NCI-H2227 (cell line): ENCODE data around the gene SLX4.
"Not testable (repeated sequence)": the region's sequence is repeated elsewhere in the genome, so short reads cannot be mapped to it uniquely, and the experiment has no call there.

ENCODE experiments used
- DNase-seq: peaks from one replicate; lab custom pipeline; 2025; ENCODE audit not compliant: unreplicated experiment; lab: John Stamatoyannopoulos, UW

Gene SLX4, protein sequence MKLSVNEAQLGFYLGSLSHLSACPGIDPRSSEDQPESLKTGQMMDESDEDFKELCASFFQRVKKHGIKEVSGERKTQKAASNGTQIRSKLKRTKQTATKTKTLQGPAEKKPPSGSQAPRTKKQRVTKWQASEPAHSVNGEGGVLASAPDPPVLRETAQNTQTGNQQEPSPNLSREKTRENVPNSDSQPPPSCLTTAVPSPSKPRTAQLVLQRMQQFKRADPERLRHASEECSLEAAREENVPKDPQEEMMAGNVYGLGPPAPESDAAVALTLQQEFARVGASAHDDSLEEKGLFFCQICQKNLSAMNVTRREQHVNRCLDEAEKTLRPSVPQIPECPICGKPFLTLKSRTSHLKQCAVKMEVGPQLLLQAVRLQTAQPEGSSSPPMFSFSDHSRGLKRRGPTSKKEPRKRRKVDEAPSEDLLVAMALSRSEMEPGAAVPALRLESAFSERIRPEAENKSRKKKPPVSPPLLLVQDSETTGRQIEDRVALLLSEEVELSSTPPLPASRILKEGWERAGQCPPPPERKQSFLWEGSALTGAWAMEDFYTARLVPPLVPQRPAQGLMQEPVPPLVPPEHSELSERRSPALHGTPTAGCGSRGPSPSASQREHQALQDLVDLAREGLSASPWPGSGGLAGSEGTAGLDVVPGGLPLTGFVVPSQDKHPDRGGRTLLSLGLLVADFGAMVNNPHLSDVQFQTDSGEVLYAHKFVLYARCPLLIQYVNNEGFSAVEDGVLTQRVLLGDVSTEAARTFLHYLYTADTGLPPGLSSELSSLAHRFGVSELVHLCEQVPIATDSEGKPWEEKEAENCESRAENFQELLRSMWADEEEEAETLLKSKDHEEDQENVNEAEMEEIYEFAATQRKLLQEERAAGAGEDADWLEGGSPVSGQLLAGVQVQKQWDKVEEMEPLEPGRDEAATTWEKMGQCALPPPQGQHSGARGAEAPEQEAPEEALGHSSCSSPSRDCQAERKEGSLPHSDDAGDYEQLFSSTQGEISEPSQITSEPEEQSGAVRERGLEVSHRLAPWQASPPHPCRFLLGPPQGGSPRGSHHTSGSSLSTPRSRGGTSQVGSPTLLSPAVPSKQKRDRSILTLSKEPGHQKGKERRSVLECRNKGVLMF (N-terminal part only)

GRCh38 chr16:3611146-3611975 is at the start of gene SLX4:
TSS of gene SLX4 (minus strand) at chr16:3611606. CDS start at chr16:3608964, 2,642 bp downstream.
- peak; percentile 97 for DNase-seq

GRCh38 chr16:3659251-3659650 is 47.8 kb upstream of the SLX4 start:
- no peak for DNase-seq

DNA sequence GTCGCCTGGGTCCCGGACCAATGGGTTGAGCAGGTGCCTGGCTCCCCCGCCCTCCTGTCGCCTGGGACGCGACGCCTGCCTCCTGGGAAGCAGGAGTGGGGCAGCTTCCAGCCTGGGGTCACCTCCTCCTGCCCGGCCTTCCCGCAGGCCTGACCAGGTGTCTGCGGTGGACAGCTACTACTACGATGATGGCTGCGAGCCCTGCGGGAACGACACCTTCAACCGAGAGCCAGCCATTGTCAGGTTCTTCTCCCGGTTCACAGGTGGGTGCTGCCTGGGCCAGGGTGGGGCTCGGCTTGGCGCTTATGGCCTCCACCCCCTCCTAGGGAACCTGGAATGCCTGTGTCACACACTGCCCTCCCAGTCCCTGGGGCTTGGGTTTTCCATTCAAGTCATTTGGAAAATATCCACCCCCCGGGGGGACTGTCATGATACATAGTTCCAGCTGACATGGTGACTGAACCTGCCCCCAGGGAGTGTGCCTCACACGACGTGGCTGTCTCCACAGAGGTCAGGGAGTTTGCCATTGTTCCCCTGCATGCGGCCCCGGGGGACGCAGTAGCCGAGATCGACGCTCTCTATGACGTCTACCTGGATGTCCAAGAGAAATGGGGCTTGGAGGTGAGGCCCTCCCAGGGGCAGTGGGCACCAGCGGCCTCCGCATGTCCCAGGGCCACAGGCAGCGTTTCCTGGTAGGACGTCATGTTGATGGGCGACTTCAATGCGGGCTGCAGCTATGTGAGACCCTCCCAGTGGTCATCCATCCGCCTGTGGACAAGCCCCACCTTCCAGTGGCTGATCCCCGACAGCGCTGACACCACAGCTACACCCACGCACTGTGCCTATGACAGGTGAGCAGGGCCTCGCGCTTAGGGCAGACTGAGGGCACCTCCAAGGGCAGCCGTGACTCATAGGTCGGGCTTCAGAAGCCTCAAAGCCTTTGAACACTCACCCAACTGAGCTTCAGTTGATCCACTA is 45.4 kb upstream of the SLX4 start:
- no peak for DNase-seq

DNA sequence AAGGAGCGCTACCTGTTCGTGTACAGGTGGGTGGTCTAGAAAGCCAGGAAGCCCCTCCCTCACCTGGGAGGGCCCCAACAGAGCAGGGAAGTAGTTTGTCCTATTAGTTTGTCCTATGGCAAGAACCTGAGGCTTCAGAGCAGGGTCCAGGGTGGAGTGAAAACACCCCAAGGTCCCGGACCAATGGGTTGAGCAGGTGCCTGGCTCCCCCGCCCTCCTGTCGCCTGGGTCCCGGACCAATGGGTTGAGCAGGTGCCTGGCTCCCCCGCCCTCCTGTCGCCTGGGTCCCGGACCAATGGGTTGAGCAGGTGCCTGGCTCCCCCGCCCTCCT is 44.7 kb upstream of the SLX4 start:
- not testable (repeated sequence) for DNase-seq

GRCh38 chr16:3655396-3656159 is 44.2 kb upstream of the SLX4 start:
- DNase-seq: no peak

DNA sequence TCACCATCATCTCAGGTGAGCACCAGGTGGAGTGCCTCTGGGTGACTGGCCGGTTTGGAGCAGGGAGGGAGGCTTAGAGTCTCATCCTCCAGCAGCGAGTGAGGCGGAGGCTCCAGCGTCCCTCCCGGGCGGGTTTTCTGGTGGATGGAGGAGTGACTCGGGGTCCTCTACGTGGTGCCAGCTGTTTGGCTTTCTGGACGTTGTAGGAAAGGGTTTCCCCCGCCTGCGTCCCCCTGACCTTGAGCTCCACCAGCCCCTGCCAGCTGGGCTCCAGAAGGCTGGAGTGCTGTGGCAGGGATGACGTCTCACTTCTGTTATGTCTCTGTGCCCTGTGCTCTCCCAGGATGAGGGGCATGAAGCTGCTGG is 43.6 kb upstream of the SLX4 start:
- no peak for DNase-seq

DNA sequence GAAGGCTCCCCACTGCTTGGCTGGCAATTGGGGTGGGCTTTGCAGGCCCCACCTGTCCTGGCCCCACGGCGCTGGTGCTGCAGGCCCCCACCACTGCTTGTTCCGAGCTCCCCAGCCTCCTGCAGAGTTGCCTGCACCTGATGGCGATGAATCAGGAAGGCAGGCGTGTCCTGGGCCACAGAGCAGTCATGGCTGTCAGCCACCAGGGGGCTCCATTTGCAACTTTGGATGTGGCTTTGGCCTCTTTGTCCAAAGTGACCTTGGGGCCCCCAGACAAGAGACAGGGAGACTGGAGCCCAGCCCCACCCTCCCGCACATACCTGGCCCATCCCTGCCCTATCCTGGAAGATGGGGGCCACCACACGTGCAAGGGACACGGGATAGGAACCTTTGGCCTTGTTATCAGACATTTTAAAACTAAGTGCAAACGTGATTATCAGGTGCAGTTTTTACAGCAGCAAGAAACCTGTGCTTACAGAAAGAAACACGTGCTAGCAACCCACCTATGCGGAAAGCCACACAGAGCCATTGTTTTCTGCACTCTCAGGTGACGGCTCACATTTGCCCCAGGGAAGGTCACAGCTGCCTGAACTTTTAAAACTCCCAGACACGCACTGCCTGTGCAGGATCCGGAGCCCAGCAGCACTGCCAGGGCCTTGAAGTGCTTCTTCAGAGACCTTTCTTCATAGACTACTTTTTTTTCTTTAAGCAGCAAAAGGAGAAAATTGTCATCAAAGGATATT is 43.0 kb upstream of the SLX4 start, which contains the start of gene DNASE1:
Gene DNASE1, plus strand, starts transcription at position 443 of the 743 bp plus-strand sequence. CDS start 683 bp downstream, outside the sequence.
- peak; percentile 67 for DNase-seq

DNA sequence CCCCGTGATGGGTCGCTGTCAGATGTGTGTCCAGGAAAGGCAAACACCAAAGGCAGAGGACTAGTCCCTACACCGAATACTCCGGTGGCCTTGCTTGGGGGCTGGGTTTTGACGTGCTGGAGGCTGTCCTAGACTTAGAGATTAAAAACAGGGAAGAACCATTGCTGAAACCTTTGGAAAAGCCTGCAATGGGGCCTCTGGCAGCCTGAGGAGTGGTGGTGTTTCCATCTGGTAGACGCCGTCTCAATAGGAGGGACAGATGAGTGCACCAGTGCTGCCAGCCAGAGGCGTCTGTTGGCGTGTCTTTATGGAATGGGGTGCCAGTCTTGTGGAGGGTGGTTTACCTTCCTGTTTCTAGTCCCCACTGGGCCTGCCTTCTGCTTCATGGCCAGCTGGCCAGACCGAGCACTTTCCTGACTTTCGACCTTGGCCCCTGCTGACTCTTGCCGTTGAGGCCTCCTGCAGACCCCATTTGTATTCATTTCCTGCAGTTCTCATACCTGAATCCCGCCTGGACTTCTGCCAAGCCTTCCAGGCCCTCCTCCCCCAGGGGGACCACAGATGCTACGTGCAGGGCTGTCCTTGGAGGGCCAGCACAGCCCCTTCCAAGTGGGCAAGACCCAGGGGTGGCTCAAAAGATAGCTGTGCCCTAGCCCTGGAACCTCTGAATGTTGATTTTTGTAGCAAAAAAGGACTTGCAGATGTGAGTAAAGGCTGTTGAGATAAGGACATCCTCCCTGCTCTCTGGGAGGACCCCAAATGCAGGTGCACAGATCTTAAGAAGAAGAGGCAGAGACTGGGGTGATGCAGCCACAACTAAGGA is 41.2 kb upstream of the SLX4 start:
- DNase-seq: no peak

DNA sequence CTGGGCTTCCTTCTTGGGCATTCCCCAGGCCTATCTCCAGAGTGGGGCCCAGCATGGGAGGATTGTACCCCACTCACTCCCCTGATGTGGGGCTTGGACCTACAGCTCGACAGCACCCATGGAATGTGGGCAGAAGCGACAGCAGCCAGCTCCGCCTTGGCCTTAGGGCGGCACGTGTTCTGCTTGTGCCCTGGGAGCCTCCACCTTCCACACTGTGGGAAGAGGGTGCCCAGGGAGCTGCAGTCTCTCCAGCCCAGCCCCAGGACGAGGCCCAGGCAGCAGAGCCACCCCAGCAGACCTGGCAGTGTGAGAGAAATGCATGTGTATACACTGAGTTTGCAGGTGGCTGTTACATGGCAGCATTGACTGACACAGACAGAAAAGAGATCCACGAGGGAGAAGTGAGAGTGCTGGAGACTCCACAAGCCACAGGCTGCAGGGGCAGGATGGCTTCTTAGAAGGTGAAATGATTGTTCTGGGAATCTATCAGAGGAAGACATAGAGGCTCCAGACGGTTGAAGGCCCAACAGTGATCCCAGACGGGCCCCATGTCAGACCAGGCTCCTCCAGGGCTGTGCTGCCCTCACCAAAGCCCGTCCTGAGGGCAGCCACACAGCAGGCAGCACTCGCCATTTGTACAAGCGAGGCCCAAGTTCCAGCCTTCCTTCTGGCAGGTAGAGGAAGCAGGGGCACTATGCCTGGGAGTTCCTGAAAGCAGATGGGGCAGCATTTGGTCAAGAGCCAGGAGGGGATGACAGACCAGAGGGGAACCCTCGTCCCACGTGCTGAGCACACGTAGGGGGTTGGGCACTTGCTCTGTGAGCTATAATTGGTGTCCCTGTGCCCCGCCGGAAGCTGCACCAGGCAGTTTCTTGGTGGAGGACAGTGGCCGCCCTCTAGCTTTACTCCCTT is 40.3 kb upstream of the SLX4 start:
- DNase-seq: no peak

- no peak for DNase-seq
These were observed 39.3 kb upstream of the SLX4 start for GRCh38 chr16:3650631-3651265.

GRCh38 chr16:3646348-3646920 is 35.0 kb upstream of the SLX4 start:
- DNase-seq: no peak

DNA sequence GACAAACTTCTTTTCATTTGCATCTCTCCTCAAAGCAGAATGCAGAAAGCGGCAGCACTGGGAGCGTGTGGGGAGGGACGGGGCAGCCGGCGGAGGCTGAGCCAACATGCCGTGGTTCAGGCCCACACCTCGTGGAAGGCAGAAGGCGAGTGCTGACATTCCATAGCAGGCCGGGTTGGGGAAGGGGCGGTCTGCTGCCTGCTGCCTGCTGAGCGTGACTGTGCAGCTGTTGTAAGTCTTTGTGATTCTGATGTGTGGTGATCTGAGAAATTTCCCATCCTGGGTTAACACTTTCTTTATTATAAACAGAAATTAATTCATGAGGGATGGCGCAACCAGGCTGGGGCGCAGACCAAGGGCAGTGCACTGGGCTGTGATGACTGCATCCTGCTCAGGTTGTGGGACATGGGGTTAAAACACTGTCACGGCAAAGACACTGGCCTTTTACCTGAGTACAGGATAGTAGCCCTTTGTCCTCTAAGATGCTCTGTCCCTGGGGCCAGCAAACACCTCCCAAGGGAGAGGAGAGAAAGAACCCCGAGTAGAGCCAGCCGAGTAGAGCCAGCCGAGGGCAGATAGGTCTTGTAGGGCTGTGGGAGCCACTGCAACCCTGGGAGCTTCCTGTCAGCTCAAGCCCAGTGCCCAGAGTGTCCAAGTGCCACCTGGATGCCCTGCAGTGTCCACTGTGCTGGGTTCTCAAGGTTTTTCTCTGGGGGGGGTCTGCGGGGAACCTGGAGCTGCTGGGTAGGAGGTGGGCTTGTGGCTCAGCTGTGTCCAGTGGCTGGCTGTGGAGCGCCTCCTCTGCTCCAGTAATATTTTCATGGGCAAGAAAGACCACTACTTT is 34.3 kb upstream of the SLX4 start:
- DNase-seq: peak; percentile 52

GRCh38 chr16:3645108-3645503 is 33.7 kb upstream of the SLX4 start:
- no peak for DNase-seq

GRCh38 chr16:3643095-3643730 is 31.8 kb upstream of the SLX4 start:
- no peak for DNase-seq
